Left ventricle myocardium inferior (tissue), 1 donor: Measurements from ENCODE around the gene MSH2. TPM values are rescaled to one million over a fixed set of nuclear protein-coding genes. Genes with fewer than 3 reads are reported as not detected.

Source experiments
- DNase-seq: peaks from one replicate; pipeline ENCODE4 v3.0.0-alpha.2; 2020
- H3K27ac ChIP-seq: fragments of 200-600 bp; replicated peaks from 2 replicates; pipeline ENCODE4 v1.8.0; 2021
- H3K27me3 ChIP-seq: fragments of 200-600 bp; 2 replicates; pipeline ENCODE4 v1.8.0; 2021; ENCODE audit warnings: low read depth
- H3K36me3 ChIP-seq: fragments of 200-600 bp; 2 replicates; pipeline ENCODE4 v1.8.0; 2021
- H3K4me1 ChIP-seq: fragments of 200-600 bp; 2 replicates; pipeline ENCODE4 v1.8.0; 2021
- H3K4me3 ChIP-seq: fragments of 200-600 bp; 2 replicates; pipeline ENCODE4 v1.8.0; 2021; ENCODE audit warnings: mild to moderate bottlenecking, moderate library complexity
- H3K9me3 ChIP-seq: fragments of 200-600 bp; replicated peaks from 2 replicates; pipeline ENCODE4 v1.8.0; 2021
- intact Hi-C: fragments of 100-400 bp; cut with micrococcal nuclease; formaldehyde crosslinking; loops from one replicate; pipeline ENCODE4 v1.11.0; 2022
- total RNA-seq: library from RNA; stranded (reverse); fragmentation: NEBNext Ultra II Directional; extraction: Animal tissue kit (Norgen Biotek cat#: 25700); gene quantifications from one replicate; pipeline ENCODE4 v1.2.1, GENCODE V29; 2021
- TF ChIP-seq, protein P1 (sequence below): fragments of 200-600 bp; IDR thresholded peaks from 2 replicates; pipeline ENCODE4 v1.8.0; 2021; ENCODE audit warnings: antibody characterized with exemption, mild to moderate bottlenecking, borderline replicate concordance
- donor health status: DM: no; HTN: yes; CAD: no; lungs with severe emphysema.

MSH2 gene
- total RNA-seq, 1 donor from 2014 or later = 14.8 TPM

DNA sequence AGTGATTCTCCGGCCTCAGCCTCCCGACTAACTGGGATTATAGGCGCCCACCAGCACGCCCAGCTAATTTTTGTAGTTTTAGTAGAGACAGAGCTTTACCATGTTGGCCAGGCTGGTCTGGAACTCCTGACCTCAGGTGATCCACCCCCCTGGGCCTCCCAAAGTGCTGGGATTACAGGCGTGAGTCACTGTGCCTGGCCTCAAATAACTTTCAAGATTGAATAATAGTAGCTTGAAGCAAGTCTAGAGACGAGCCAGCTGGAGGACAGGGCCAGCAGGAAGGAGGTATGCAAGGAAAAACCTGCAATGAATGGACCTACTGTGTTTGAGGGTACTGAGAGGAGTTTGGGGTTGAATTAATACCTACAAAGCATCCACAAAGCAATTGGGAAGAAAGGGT, 87.5 kb downstream of the MSH2 start:
- no peaks in the 10 kb centered on the region for H3K36me3 ChIP-seq
- no peak overlapping the region for H3K27ac ChIP-seq
- H3K27me3 ChIP-seq = no peaks in the 10 kb centered on the region
- TF ChIP-seq, protein P1, sequence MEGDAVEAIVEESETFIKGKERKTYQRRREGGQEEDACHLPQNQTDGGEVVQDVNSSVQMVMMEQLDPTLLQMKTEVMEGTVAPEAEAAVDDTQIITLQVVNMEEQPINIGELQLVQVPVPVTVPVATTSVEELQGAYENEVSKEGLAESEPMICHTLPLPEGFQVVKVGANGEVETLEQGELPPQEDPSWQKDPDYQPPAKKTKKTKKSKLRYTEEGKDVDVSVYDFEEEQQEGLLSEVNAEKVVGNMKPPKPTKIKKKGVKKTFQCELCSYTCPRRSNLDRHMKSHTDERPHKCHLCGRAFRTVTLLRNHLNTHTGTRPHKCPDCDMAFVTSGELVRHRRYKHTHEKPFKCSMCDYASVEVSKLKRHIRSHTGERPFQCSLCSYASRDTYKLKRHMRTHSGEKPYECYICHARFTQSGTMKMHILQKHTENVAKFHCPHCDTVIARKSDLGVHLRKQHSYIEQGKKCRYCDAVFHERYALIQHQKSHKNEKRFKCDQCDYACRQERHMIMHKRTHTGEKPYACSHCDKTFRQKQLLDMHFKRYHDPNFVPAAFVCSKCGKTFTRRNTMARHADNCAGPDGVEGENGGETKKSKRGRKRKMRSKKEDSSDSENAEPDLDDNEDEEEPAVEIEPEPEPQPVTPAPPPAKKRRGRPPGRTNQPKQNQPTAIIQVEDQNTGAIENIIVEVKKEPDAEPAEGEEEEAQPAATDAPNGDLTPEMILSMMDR = no peak
- H3K4me3 ChIP-seq = no peak overlapping the region
- intact Hi-C loops = no loop called here
- no peak for DNase-seq
- H3K4me1 ChIP-seq = no peaks in the 10 kb centered on the region
- peaks cover 4% of the 10 kb centered on the region for H3K9me3 ChIP-seq

DNA sequence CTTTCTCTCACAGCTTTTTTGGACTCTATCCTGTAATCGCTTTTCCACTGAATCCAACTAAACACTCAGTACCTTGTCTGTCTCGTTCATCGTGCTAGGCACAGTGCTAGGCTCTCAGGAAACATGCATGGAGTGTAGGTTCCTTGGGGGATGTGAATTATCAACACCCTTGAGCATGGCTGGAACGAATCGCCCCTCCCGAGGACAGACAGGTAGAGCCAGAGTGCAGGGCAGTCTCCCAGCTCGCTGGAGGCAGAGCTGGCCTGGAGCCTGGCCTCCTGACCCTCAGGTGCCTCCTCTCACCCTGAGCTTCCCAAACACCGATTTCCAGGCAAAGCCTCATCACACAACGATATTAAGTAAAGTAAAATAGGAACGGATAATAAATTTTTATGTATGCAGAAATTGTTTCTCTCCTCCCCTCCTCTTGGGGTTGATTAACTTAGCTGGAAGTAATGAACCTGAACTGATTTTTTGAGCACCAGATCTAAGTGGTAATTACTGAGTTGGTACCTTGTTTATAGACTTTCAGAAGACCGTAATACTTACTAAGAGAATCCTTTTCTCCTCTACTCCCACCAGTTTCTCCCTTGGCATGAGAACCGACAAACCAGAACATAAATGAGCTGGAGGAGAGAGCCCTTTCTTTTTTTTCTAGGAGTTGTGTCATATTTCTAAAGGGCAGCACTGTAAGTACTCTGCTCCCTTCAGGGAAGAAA, 90.5 kb downstream of the MSH2 start:
- DNase-seq = no peak
- H3K36me3 ChIP-seq = no peaks in the 10 kb centered on the region
- no peaks in the 10 kb centered on the region for H3K4me1 ChIP-seq
- H3K27ac ChIP-seq = no peak overlapping the region
- TF ChIP-seq, protein P1 = no peak
- no peak overlapping the region for H3K4me3 ChIP-seq
- H3K9me3 ChIP-seq = peaks cover 4% of the 10 kb centered on the region
- intact Hi-C loops = no loop called here
- H3K27me3 ChIP-seq = no peaks in the 10 kb centered on the region

DNA sequence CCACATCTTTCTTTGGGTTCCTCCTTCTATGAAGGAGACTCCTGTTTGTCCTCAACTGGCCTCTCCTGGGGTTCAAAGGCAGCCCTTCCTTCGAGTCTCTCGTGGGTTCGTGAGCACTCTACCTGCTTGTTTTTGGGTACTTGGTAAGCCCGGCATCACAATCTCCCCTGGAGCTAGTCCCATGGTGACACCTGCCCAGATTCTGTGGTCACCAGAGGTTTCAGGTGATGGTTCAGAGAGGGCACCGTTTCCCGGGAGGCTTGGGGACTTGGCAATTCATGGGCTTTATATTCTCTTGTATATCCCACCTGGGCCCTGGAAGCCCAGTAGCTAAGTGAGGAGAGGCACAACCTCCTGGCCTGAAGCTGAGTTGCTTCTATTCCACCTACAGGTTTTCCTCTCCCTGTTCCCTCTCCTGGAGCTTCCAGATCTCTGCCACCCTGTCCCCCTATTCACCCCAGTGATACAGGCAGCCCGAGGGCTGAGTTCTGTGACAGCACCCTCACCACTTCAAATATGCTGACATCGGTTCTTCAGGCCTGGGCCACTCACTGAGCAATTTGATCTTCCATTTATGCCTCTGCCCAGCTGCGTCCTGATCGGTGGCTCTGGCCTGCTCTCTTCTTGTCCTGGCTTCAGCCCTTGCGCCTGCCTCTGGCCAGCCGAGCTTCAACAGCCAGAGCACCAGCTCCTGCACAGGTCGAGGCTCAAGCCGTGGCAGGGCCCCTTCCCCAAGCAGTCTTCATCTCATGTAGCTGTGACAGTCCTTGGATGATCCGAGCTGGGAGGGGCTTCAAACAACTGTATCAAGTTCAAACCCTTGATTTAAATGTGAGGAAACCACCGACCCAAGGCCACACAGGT, 91.5 kb downstream of the MSH2 start:
- no peak for DNase-seq
- intact Hi-C loops = no loop called here
- Histone ChIP-seq H3K36me3 (no peaks in the 10 kb centered on the region), H3K9me3 (peaks cover 6% of the 10 kb centered on the region), H3K27me3 (no peaks in the 10 kb centered on the region), H3K4me3 (no peak overlapping the region), H3K27ac (no peak overlapping the region), H3K4me1 (no peaks in the 10 kb centered on the region)
- TF ChIP-seq, protein P1 = no peak

DNA sequence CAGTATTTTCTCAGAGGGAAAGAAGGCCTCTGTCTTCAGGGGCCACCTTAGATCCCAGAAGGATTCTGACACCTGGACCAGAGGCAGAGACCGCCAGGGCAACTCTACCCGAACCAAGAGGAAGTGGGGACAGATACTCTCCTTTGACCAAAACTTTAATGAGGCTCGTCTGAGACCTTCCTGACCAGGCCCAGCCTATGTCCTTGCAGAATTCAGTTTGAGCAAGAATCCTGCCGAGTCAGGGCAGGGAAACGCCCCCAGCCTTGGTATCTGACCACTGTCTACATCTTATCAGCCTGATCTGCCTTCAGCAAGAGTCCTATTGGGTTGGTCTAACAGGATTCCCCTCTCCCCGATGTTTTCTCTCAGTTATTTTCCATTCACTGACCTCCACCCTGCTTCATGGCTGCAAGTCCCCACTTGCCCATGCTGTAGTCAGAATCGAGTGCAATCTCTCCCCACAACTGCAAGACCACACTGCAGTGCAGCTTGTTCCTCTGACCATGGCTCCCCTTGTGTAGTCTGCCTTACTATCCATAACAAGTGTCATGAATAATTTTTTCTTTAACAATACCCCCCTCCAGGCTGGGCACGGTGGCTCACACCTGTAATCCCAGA, 95.0 kb downstream of the MSH2 start:
- intact Hi-C loops = no loop called here
- TF ChIP-seq, protein P1 = no peak
- no peak for DNase-seq
- no peaks in the 10 kb centered on the region for H3K36me3 ChIP-seq
- peaks cover 10% of the 10 kb centered on the region for H3K9me3 ChIP-seq
- H3K27ac ChIP-seq = no peak overlapping the region
- H3K27me3 ChIP-seq = no peaks in the 10 kb centered on the region
- H3K4me1 ChIP-seq = no peaks in the 10 kb centered on the region
- no peak overlapping the region for H3K4me3 ChIP-seq

DNA sequence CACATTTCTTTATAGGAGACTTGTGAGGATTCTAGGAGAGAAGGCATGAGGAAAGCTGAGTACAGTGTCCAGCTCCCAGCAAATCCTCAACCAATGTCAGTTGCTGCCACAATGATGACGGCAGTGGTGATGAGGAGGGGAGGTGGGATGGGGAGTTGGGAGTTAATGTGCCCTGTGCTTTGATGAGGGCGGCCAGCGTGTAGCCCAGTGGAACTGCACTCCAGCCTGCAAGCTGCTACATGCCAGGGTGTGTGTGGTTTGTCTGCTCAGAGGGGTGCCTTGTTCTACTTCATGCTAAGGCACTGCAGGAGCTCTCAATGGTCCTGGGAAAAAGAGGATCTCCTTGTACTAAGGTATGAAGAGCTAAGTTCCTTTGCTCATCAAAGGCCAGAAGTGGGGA, 96.1 kb downstream of the MSH2 start:
- Histone ChIP-seq H3K4me3 (no peak overlapping the region), H3K27me3 (no peaks in the 10 kb centered on the region), H3K4me1 (no peaks in the 10 kb centered on the region), H3K27ac (no peak overlapping the region), H3K9me3 (peaks cover 10% of the 10 kb centered on the region), H3K36me3 (no peaks in the 10 kb centered on the region)
- no peak for DNase-seq
- TF ChIP-seq, protein P1 = no peak
- intact Hi-C loops = no loop called here
